NOMO-1 treated with dmso at 0.1 percent for 144 hours (cell line): Measurements from ENCODE around the gene GOLIM4.
"Not testable (repeated sequence)": the region's sequence is repeated elsewhere in the genome, so short reads cannot be mapped to it uniquely, and the experiment has no call there.

Source experiments
- DNase-seq: peaks from one replicate; lab custom pipeline; 2025; ENCODE audit not compliant: unreplicated experiment; lab: John Stamatoyannopoulos, UW

Gene GOLIM4

DNA sequence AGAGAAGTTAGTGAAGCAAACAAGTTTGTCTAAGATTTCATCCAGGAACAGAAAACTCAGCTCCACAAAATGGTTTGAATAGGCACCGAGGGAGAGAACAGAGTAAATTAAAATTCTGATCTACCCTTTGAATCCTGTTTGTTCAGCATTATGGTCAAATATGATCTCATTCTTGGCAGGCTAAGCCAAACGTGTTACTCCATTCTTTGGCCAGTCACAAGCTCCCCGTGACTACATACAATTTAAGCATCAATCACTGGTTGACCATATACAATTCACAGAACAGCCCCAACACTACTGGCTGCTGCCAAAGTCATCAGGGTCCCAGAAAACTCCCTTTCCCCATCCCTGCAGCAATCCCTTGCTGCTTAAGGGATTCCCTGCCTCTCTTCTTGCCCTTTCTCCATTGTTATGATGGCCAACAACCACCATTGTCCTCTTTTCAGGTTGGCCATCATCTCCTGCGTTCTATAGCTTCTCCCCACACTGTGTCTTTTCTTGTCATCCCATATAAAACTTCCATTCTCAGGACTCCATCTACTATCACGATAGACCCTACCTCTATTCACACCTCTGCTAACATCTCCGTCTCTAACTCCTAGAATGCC is 46.3 kb downstream of the GOLIM4 start:
- DNase-seq: no peak

DNA sequence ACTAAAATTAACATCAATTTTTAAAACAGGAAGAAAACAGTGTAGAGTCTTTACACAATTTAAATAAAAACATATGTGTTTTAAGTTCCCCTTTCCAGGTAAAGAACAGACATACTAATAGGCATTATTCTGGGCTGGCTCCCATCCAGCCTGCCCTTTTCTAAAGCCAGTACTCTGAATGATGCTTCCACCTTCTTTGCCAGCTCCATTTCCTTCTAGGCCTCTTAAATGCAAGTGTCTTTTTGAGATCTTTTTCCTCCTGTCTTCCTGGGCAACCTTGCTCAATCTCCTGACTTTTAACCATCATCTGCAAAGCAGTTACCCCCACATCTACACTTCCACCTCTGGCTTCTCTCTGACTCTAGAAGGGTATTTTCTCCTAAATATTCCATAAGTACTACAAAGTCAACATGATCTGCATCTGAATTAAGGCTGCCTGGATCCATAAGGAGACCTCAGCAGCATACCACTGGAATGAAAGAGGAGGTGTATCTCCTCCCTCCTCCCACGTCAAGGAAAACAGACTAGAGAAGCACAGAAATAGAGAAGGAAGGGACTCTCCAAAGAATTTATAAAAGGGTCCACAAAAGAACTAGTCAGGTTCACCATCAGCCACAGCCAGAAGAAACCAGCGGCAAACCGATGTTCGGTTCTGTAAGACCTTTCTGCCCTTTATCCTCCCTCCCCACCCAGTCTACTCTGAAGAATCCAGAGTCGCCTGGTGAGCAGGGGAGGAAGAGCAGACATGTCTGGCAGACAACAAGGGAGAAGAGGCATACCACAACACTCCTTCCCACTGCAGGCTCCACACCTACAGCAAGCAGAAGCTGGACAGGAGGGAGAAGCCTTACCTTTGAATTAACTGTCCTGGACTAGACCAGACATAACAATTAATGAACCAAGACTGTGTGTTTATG is 47.1 kb downstream of the GOLIM4 start:
- no peak for DNase-seq

DNA sequence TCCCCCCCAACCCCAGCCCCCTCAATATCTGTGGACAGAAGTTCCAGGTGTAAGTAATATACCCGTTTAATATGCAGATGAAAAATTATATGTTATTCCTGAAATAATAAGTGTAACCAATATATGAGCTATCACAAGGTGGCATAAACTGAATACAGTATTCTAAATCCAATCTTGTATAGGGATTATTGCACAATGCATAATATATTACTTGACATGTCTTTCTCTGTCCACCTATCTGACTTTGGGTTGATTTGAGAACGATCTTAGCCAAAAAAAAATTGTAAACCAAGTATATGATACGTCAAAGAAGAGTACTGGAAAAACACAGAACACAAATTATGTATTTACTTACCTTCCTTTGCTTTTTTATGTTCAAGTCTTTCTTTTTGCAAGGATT is 47.8 kb downstream of the GOLIM4 start:
- no peak for DNase-seq

DNA sequence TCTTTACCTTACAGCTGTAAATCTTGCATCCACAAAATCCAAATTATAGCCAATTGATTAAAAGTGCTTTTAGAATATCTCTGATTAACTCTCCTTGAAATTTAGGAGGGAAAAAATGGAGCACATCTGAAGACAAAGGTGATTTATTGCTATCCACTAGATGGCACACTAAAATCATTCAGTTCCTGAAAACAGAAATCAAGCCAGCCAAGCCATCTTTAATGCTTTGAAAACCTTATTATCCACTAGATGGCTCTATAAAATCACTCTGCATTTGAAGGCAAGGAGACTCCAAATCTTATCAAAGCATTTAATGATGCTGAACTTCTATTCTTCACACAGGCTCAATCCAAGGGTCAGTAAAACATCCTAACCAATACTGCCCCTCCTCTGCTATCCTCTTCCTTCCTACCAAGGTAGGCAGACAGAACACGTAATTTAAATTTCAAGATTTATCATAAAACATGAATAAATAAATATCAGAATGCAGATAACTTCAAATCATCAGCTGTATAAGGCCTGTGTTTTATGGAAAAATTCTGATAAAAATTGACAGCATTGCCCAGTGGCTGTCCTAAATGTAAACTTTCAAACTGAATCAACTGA is 48.4 kb downstream of the GOLIM4 start:
- peak; percentile 69 for DNase-seq

DNA sequence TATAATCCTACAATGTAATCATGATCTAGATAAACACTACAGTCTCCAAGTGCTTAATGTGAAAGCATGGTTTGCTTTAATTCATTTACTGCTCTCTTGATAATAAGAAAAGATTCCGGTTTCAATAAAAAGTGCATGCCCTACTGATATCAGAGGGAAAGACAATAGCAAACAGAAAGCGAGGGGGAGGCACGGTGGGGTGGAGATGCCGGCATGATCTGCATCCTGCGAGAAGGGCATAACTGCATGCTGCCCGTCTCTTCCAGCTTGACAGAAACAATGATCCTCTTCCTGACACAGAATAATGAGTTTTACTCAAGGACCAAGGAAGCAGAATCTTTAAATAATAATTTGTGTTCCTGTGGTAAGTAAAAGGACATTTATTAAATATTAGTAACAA is 51.7 kb downstream of the GOLIM4 start:
- DNase-seq: no peak

DNA sequence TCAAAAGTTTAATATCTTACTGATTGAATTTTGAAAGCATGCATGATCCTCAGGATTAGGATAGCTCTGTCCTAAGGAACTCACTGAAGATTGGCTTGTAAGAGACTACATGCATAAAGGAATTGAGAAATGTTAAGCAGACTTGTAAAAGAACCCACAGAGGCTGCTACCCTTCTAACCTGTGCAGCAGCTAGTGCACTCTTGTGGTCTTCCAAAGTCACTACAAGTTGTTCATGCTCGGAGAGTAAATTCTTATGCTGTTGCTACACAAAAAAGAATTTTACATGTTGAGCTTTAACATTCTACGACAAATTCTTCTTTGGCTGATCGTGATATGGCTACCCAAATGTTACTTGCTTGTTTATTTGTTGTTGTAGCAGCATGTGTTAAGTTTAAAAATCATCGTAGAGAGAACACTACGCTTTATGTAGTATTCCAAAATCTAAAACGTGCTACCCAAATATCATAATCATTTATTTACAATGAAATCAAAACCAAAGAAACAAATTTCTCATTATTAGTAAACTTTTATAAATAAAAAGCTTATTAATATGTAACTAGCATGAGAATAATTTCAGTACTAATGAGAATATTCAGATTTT is 55.0 kb downstream of the GOLIM4 start:
- peak; percentile 37 for DNase-seq

DNA sequence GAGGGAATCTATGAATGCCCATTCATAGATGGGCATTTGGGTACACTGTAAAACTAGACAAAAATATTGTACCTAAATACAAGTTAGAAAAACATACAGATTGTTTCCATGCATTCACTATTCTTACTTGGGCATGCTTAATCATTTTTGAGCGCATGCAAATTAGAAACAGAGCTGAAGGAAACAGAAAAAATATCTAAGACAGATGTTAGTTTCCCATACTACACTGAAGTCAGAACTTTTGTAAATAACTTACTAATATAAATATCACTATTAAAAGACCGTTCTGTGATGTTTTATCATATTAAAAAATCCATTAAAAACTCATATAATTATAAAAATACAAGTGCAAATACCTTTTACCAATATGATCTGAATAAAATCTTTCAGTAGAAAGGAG is 58.7 kb downstream of the GOLIM4 start:
- DNase-seq: no peak

DNA sequence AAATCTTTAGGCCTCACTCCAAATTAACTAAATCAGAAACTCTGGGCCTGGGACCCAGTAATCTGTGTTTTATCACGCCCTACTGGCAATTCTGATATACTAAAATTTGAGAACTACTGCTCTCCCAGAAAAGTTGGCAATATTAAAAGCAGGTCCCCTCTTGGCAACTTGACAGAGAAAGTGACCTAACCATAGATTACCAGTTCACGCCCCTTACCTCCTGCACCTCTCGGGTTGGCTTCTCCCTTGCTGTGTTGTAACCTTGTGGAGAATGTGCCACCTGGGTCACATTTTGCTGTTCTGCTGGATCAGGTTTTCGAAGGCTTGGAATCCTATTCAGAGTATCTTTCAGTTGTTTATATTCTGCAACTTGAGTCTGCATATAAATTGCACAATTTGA is 59.1 kb downstream of the GOLIM4 start:
- DNase-seq: no peak

DNA sequence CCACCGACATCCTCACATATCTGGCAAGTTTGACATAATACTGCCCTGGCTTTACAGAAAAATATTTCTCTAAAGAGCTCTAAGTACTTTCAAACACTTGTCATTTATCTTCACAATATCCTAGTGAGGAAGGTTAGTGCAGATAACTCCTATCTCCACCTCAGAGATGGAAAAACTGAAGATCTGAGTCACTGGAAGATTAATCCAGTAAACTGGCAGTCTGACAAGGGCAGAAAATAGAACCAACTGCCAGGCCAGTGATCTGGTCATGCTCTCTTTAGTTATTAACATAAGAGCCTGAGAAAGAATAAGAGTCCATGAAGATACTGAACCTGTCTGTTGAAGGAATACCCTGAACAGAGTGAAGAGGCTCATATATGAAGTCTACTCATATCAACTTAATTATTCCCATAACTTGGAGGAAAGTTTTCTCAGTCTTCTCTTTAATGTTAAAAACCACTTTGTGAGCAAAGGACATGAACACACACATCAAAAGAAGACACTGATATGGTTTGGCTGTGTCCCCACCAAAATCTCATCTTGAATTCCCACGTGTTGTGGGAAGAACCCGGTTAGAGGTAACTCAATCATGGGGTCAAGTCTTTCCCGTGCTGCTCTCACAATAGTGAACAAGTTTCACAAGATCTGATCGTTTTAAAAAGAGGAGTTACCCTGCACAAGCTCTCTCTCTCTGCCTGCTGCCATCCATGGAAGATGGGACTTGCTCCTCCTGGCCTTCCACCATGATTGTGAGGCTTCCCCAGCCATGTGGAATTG is 61.4 kb downstream of the GOLIM4 start:
- DNase-seq: no peak

DNA sequence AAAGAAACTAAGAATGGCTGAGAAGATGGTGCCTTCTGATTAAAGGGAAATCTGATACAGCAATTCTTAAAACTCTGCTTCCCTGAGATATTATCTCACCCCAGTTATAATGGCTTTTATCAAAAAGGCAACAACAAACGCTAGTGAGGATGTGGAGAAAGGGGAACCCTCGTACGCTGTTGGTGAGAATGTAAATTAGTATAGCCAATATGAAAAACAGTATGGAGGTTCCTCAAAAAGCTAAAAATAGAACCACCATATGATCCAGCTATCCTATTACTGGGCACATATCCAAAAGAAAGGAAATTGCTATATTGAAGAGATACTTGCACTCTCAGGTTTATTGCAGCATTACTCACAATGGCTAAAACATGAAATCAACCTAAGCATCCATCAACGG is 65.1 kb downstream of the GOLIM4 start:
- DNase-seq: no peak

DNA sequence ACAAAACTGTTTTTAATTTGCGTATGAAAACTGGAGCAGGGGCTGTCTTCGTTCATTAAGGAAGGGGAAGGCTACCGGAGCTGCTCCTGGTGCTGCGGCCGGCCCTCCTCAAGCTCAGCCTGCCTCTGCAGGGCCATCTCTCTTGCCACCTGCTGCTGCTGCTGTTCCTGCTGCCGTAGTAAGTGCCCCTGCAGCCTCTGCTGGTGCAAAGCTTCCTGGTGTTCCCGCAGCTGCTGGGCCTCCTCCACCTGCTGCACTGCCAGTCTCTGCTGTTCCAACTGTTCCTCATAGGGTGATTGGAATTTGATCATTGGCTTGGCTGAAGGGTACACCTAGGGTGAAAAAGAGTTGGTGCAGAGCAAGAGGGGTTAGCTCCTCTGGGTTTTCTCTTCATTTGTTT is 66.0 kb downstream of the GOLIM4 start:
- DNase-seq: no peak

DNA sequence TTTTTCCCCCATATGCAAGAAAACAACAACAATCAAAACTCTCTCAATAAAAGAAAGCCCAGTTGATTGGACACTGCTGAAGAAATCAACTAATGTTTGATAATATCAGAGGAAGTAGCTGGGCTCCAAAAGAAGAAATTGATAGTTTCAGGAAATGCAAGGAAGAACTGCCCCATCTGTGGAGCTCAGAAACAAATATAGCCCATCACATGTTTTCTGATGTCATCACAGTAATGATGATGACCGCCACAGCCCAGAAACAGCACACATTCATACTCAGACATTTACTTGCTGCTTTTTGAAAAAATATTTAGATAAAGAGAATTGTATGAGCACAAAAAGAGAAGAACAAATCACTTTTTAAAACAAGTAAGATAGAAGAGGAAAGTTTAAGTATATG is 67.6 kb downstream of the GOLIM4 start:
- DNase-seq: no peak

DNA sequence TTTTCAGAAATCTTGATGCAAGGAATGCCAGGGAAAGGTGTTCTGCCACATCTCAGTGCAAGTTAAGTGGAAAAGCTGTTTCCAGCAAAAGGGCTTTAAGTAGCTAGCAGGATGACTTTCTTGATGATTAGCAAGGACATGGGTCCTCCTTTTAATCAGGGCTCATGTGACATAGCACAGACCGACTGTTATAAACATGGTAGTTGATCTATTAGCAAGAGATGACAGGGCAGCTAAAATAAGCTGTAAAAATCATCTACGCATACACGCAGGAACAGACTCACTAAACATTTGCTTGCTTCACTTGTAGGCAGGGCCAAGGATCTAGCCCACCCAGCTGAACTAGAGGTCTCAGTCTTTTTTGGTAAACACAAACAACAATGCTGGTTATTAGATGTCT is 69.0 kb downstream of the GOLIM4 start:
- no peak for DNase-seq

DNA sequence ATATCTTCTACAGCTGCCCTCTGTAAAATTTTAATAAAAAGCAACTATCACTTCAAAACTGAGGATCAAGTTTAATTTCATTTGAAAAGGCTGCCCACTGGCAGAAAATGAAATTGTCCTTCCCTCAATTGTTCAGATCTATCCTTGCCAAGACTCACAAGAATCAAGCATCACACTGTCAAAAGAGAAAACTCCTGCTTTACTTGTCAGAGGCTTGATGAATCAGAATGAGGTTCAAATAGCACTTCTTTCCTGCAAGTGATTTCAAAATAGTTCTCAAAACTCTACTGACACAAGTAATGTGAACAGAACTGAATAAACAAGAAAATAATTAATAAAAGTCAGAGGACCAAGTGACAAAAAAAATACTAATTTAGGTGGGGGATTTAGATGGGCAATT is 70.6 kb downstream of the GOLIM4 start:
- DNase-seq: no peak

DNA sequence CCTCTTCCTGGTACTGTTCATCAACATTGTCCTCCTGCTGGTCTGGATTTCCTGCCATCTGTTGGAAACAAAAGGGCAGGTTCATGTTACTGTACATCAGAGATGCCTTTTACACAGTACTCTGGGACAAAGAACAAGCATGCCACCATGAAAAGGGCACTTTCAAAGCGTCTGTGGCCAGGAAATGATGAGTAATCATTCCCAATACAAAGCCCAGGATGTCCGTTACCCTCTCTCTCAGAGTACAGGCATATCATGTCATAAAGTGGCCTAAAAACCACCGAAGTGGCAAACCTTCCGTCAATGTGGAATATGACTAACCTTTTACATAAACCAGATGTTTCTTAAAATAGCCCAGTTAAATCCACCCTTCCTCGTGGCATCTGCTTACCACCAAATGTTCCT is 71.2 kb downstream of the GOLIM4 start:
- peak; percentile 52 for DNase-seq

DNA sequence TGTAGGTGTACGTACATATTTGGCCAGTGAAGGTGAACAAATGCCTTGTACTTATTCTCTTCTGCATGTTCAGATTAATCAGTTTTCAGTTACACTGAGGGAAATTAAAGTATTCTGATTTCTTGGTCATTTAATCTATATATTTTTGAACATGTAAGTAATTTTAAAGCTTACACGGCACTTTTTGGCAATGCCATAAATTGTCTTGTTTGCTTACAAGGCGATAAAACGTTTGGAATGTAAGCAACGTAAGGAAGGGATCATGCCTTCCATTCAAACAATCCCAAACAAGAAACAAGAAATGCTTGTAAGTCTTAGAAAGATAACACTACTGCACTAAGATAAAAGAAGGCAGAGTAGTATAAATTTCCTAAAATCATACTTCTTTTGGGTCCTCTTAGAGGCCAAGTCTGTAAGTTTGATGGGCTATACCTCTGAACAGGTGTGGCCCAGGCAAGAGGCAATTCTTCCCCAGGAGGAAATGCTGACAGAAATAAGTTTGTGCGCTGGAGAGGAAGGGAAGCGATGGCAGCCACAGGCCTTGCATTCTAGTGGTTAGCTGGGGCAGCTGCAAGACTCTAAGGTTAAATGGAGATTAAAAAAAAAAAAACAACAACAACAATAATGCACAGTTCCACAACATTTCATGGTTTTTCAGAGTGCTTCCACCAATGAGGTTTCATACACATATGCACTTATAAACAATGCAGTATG is 73.8 kb downstream of the GOLIM4 start:
- DNase-seq: no peak

DNA sequence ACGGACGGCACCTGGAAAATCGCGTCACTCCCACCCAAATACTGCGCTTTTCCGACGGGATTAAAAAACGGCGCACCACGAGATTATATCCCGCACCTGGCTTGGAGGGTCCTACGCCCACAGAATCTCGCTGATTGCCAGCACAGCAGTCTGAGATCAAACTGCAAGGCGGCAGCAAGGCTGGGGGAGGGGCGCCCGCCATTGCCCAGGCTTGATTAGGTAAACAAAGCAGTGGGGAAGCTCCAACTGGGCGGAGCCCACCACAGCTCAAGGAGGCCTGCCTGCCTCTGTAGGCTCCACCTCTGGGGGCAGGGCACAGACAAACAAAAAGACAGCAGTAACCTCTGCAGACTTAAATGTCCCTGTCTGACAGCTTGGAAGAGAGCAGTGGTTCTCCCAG is 84.4 kb downstream of the GOLIM4 start:
- not testable (repeated sequence) for DNase-seq

DNA sequence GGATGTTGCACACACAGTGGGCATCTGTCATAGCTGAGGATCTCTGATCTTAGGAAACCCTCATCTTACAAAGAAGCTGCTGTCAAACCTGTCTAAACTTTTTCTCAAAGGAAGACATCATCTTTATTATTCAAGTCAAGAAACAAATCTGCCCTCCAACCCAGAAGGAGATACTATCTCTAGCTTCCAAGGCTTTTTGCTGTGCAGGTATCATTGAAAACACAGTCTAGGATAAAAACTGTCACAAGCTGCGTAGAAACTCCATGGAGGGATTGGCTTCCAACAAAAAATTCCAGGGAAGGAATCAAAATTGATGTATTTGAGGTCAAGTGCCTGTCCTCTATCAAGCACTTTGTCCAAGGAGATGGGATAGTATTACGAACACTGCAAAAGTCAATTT is 89.1 kb downstream of the GOLIM4 start:
- no peak for DNase-seq

DNA sequence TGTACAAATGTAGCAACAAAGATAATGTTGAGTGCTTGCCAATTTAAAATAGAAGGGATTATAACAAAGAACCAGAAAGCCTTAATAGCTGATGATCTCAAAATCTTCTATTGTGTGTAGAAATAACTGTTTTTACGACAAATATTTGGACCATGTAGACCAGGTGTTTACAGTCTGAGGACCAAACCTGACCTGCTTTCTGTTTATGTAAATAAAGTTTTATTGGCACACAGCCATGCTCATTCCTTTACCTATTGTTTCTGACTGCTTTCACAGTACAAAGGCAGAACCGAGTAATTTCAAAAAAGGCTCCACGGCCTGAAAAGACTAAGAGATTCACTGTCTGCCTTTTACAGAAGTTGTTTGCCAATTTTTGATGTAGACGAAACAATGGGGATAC is 91.8 kb downstream of the GOLIM4 start:
- DNase-seq: no peak

DNA sequence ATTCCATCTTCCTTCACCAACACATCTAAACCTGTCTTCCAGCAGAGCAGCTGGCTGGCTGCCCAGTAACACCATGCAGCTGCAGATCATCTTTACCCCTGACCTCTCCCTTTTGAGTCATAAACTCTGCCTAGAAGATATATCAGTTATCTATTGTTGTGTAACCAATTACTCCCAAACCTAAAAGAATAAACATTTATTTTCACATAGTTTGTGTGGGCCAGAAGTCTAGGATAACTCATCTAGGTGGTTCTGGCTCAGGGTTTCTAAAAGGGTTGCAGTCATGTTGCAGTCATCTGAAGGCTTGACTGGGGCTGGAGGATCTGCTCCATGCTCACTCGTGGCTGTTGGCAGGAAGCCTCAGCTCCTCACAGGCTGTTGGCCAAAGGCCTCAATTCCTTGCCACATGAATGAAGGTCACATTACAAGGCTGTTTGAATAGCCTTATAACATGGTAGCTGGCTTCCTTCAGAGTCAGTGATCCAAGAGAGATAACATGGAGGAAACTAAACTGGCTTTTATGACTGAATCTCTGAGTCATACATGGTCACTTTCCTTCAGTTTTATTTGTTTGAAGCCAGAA is 92.8 kb downstream of the GOLIM4 start:
- no peak for DNase-seq
